K562 (cell line): ENCODE measurements around the gene PAEP.

ENCODE experiments used
- FOS ChIP-seq: IDR thresholded peaks from 3 replicates; pipeline ENCODE4 v1.6.1; 2011; ENCODE audit not compliant: insufficient read length; ENCODE audit errors: extremely low read depth
- IRF2 ChIP-seq: sonication (generic); formaldehyde crosslinking; IDR thresholded peaks from 2 replicates; pipeline ENCODE4 v1.8.1; 2022; ENCODE audit warnings: mild to moderate bottlenecking, missing genetic modification reagents
- JUN ChIP-seq, 2 experiments: sonication (generic) in 1 of 2; formaldehyde crosslinking in 1 of 2; IDR thresholded peaks; 2 replicates each; pipeline versions ENCODE4 v1.6.1 to v1.8.0; 2012 to 2022; ENCODE audit warnings: borderline replicate concordance in 2 of 2, mild to moderate bottlenecking in 2 of 2, improper control_type of control experiment in 1 of 2, low read depth in 1 of 2, low read length in 1 of 2, missing genetic modification reagents in 1 of 2
- MLX ChIP-seq, 2 experiments: fragments of 450-650 bp in 1 of 2; sonication (generic) in 1 of 2; formaldehyde crosslinking; conservative IDR thresholded peaks; 2 replicates each; pipeline versions ENCODE4 v1.4.0 to v1.8.1; 2020 to 2022; ENCODE audit warnings: mild to moderate bottlenecking in 1 of 2, missing genetic modification reagents in 1 of 2
- POLR2AphosphoS5 ChIP-seq: IDR thresholded peaks from 2 replicates; pipeline ENCODE4 v1.6.1; 2011; ENCODE audit warnings: mild to moderate bottlenecking, low read depth, low read length, moderate library complexity; ENCODE audit not compliant: control insufficient read depth, insufficient read depth
- SREBF2 ChIP-seq: sonication (generic); formaldehyde crosslinking; IDR thresholded peaks from 2 replicates; pipeline ENCODE4 v1.4.0; 2020; ENCODE audit warnings: mild to moderate bottlenecking, missing genetic modification reagents
- TAF1 ChIP-seq: IDR thresholded peaks from 2 replicates; pipeline ENCODE4 v1.6.1; 2011; ENCODE audit warnings: mild to moderate bottlenecking, low read length, moderate library complexity; ENCODE audit not compliant: insufficient read depth, control insufficient read depth, severe bottlenecking; ENCODE audit errors: extremely low read depth
- ZKSCAN1 ChIP-seq: fragments of 150-350 bp; IDR thresholded peaks from 2 replicates; pipeline ENCODE4 v1.6.1; 2016; ENCODE audit warnings: low read depth, low read length

DNA sequence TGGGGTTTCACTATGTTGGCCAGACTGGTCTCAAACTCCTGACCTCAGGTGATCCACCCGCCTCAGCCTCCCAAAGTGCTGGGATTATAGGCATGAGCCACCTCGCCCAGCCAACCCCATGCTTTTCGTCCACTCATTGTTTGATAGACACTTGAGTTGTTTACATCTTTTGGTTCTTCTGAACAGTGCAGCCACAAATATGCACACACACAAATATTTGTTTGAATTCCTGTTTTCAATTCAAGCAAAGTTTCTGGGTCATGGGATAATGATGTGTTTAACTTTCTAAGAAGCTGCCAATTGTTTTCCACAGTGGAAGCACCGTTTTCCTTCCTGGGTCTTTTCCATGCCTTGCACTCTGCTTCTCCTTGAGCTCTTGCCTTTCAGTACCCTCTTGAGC lies 6.8 kb upstream of the PAEP start:
- TF ChIP-seq MLX (CRISPR knock-in tag; conservative IDR thresholded peaks at IDR 0.05) (no peak), IRF2 (CRISPR knock-in tag) (no peak), TAF1 (no peak), POLR2AphosphoS5 (no peak), SREBF2 (no peak), FOS (no peak), ZKSCAN1 (no peak), JUN (IDR thresholded peaks at IDR 0.05; ENCODE audit: borderline replicate concordance, low read depth, low read length) (no peak), JUN (CRISPR knock-in tag; IDR thresholded peaks at IDR 0.05; ENCODE audit: borderline replicate concordance) (no peak)
